ENCODE measurements around the gene MAN2B2. TPM values are rescaled to one million over a fixed set of nuclear protein-coding genes. Genes with fewer than 3 reads are reported as not detected.

MAN2B2 gene
- total RNA-seq, 2 donors from 2014 or later, result 30.7 to 31.1 TPM

DNA sequence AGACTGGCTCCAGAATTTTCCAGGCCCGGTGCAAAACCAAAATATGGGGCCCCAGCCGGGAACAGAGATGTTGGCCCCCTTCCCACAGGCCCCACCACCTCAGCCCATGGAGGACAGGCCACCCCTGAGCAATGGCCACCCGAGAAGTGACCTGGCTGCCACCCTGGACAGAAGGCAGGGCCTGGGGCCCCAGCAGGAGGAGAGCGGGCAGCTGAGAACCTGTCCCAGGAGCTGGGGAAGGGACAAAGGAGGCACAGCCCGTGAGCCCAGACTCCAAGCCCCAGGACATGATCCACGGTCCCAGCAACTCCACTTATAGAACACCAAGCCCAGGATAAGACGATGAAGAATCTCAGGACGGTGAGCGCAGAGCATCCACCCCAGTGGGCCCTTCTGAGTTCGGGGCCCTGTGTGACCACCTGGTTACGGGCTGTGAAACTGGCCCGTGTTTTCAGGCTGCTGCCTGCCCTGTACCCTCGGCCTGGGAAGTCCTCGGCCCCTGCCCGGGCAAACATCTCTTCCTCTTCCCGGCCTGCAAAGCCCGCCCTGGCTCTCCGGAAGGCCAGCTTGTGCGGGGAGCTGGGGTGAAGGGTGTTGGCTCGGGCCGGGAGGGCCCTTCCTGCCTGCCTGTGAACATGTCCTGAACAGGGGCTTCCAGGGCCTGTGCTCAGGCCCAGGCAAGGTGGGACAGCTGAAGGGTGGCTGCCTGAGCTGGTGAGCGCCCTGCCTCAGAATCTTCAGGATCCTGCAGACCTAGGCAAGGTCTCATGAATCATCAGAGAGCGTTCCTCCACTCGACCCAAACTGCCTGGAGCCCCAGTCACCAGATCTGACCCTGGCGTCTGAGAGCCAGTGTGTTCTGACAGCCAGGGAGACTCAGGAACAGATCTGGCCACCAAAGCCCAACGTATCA, 47.0 kb upstream of the MAN2B2 start:
- intact Hi-C loops (cut with DNase I), result no loop called here
- Histone ChIP-seq H3K9ac (ENCODE audit: low read depth in 2 of 2, low read length in 2 of 2) (no peak overlapping the region), H3K36me3 (no peaks in the 10 kb centered on the region), H3K4me1 (no peaks in the 10 kb centered on the region), H3K27ac (no peak overlapping the region), H3K9me3 (no peaks in the 10 kb centered on the region), H3K4me3 (no peak overlapping the region), H3K27me3 (no peaks in the 10 kb centered on the region)
- TF ChIP-seq, protein P1, sequence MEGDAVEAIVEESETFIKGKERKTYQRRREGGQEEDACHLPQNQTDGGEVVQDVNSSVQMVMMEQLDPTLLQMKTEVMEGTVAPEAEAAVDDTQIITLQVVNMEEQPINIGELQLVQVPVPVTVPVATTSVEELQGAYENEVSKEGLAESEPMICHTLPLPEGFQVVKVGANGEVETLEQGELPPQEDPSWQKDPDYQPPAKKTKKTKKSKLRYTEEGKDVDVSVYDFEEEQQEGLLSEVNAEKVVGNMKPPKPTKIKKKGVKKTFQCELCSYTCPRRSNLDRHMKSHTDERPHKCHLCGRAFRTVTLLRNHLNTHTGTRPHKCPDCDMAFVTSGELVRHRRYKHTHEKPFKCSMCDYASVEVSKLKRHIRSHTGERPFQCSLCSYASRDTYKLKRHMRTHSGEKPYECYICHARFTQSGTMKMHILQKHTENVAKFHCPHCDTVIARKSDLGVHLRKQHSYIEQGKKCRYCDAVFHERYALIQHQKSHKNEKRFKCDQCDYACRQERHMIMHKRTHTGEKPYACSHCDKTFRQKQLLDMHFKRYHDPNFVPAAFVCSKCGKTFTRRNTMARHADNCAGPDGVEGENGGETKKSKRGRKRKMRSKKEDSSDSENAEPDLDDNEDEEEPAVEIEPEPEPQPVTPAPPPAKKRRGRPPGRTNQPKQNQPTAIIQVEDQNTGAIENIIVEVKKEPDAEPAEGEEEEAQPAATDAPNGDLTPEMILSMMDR (IDR thresholded peaks at IDR 0.05), result no peak
- DNase-seq, result no peak

- Histone ChIP-seq H3K27me3 (no peaks in the 10 kb centered on the region), H3K36me3 (no peaks in the 10 kb centered on the region), H3K27ac (no peak overlapping the region), H3K4me1 (no peaks in the 10 kb centered on the region), H3K9me3 (no peaks in the 10 kb centered on the region), H3K4me3 (no peak overlapping the region), H3K9ac (ENCODE audit: low read depth in 2 of 2, low read length in 2 of 2) (no peak overlapping the region)
- intact Hi-C loops (cut with DNase I), result no loop called here
- no peak for DNase-seq
- TF ChIP-seq, protein P1 (IDR thresholded peaks at IDR 0.05), result no peak
Observed at GRCh38 chr4:6529021-6529420, 46.0 kb upstream of the MAN2B2 start.

GRCh38 chr4:6530301-6530700, 44.7 kb upstream of the MAN2B2 start:
- intact Hi-C loops (cut with DNase I), result no loop called here
- TF ChIP-seq, protein P1 (IDR thresholded peaks at IDR 0.05), result no peak
- H3K36me3 ChIP-seq, result no peaks in the 10 kb centered on the region
- H3K9me3 ChIP-seq, result no peaks in the 10 kb centered on the region
- H3K4me1 ChIP-seq, result no peaks in the 10 kb centered on the region
- no peak overlapping the region for H3K9ac ChIP-seq (ENCODE audit: low read depth in 2 of 2, low read length in 2 of 2)
- no peak overlapping the region for H3K27ac ChIP-seq
- no peak overlapping the region for H3K4me3 ChIP-seq
- DNase-seq, result no peak
- H3K27me3 ChIP-seq, result no peaks in the 10 kb centered on the region

DNA sequence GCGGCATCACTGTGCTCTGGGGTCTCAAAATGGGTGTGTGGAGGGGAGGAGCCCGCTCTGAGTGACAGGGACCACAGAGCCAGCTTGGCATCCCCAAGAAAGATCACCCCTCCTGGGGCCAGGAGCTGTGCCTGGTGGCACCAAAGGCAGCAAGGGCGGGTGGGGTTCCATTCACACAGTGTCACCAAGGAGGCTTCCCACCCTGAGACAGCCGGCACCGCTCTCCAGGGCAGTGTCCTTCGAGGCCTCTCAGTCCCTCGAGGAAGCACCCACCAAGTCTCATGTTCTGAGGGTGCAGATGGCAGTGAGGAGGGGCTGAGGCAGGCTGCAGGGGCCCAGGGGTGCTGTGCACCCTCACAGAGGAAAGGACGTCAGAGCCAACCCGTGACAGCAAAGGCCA, 44.0 kb upstream of the MAN2B2 start:
- Histone ChIP-seq H3K4me3 (no peak overlapping the region), H3K27me3 (no peaks in the 10 kb centered on the region), H3K27ac (no peak overlapping the region), H3K4me1 (no peaks in the 10 kb centered on the region), H3K36me3 (no peaks in the 10 kb centered on the region), H3K9ac (ENCODE audit: low read depth in 2 of 2, low read length in 2 of 2) (no peak overlapping the region), H3K9me3 (no peaks in the 10 kb centered on the region)
- intact Hi-C loops (cut with DNase I), result no loop called here
- no peak for DNase-seq
- TF ChIP-seq, protein P1 (IDR thresholded peaks at IDR 0.05), result no peak

- H3K27ac ChIP-seq, result no peak overlapping the region
- TF ChIP-seq, protein P1 (IDR thresholded peaks at IDR 0.05), result no peak
- H3K27me3 ChIP-seq, result no peaks in the 10 kb centered on the region
- no peaks in the 10 kb centered on the region for H3K36me3 ChIP-seq
- H3K4me1 ChIP-seq, result no peaks in the 10 kb centered on the region
- H3K9me3 ChIP-seq, result no peaks in the 10 kb centered on the region
- no peak for DNase-seq
- no peak overlapping the region for H3K9ac ChIP-seq (ENCODE audit: low read depth in 2 of 2, low read length in 2 of 2)
- H3K4me3 ChIP-seq, result no peak overlapping the region
- intact Hi-C loops (cut with DNase I), result no loop called here
Observed at GRCh38 chr4:6532102-6532501, 42.9 kb upstream of the MAN2B2 start.
